ENCODE measurements around the gene ODAD4.
"Not testable (repeated sequence)": the region's sequence is repeated elsewhere in the genome, so short reads cannot be mapped to it uniquely, and the experiment has no call there.

Gene ODAD4

GRCh38 chr17:42005166-42005565, 74.7 kb downstream of the ODAD4 start:
- no peak for DNase-seq

GRCh38 chr17:42009170-42009569, 78.8 kb downstream of the ODAD4 start:
- no peak for DNase-seq

- DNase-seq: not testable (repeated sequence)
Measured at GRCh38 chr17:42010266-42010680, 79.9 kb downstream of the ODAD4 start.

DNA sequence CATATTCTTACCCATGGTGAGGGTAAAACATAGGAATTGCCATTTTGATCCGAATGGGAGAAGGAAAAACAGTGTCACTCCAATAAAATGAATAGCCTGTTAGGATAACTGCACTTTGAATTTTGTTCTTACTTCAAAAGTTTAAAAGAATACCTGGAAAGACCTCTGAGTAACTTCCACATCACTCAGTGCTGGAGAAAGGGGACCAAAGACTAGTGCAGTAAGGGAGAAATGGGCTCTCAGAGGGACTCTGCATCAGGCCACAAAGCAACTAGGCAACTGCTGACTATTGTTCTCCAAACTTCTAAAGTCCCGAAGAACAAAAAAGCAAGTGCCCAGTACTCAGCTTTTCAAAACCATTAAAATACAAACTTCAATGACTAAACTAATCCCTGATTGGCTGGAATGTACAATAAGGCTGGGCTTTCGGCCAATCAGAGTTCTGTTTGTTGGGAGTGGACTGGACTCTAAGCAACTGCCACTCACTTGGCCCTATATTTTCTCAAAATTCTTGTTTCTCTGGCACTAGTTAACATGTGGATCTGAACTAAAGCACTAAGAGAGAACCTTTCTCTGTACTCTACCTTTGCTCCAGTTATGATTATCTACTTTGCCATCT, 80.6 kb downstream of the ODAD4 start:
- DNase-seq: no peak

GRCh38 chr17:42012363-42012762, 81.9 kb downstream of the ODAD4 start:
- DNase-seq: not testable (repeated sequence)

- DNase-seq: not testable (repeated sequence)
Measured at GRCh38 chr17:42013740-42014139, 83.3 kb downstream of the ODAD4 start.
